ENCODE measurements around the gene TMEM156. TPM values are rescaled to one million over a fixed set of nuclear protein-coding genes. Genes with fewer than 3 reads are reported as not detected.

The TMEM156 gene
- total RNA-seq, 6 donors from 2014 or later: 0.30 to 1.8 (median 1.0) TPM; not detected in 1

DNA sequence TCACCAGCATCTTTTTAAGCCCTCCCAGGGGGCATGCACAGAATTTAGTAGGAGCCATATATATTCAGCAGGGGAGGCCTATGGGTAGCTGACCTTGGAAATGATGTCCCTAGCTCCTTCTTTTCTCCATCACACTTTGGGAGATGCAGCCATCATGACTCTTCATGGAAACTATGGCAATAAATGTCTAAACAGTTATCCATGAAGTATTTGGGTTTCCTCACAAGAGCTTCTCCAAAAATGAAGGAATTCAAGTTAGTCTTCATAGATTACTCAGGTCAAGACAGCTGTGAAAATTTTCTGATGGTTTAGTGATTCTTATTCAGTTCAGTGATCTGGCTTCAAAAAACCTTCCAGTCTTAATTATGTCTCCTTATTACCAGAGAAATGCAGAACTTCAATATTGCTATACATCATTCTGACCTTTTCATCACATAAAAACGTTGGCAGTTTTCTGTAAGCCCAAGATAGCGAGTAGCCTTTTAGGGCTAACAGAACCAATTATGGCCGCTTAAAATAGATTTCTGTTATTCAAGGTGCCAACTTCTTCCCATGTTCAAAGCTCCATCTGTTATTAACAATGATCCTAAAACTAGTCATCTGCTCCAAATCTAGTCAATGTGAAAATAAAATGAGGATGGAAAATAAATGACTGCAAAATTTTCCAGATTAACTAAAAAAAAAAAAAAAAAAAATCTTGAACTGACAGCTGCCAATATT lies 52.5 kb downstream of the TMEM156 start:
- Histone ChIP-seq H3K4me1 (no peaks in the 10 kb centered on the region), H3K9me3 (no peaks in the 10 kb centered on the region), H3K36me3 (no peaks in the 10 kb centered on the region), H3K27me3 (no peaks in the 10 kb centered on the region), H3K4me3 (no peak overlapping the region), H3K27ac (no peak overlapping the region)
- WGBS, 2 donors: 80 to 86% methylated on average over 3 of the region's 3 CpGs
- no peak for ATAC-seq (ENCODE audit: low FRiP score in 2 of 2)
- TF ChIP-seq EP300 (IDR thresholded peaks at IDR 0.05) (no peak), POLR2A (IDR thresholded peaks at IDR 0.05) (no peak), POLR2AphosphoS5 (IDR thresholded peaks at IDR 0.05) (no peak)
- TF ChIP-seq, protein P1, sequence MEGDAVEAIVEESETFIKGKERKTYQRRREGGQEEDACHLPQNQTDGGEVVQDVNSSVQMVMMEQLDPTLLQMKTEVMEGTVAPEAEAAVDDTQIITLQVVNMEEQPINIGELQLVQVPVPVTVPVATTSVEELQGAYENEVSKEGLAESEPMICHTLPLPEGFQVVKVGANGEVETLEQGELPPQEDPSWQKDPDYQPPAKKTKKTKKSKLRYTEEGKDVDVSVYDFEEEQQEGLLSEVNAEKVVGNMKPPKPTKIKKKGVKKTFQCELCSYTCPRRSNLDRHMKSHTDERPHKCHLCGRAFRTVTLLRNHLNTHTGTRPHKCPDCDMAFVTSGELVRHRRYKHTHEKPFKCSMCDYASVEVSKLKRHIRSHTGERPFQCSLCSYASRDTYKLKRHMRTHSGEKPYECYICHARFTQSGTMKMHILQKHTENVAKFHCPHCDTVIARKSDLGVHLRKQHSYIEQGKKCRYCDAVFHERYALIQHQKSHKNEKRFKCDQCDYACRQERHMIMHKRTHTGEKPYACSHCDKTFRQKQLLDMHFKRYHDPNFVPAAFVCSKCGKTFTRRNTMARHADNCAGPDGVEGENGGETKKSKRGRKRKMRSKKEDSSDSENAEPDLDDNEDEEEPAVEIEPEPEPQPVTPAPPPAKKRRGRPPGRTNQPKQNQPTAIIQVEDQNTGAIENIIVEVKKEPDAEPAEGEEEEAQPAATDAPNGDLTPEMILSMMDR (IDR thresholded peaks at IDR 0.05): no peak
- DNase-seq: no peak

DNA sequence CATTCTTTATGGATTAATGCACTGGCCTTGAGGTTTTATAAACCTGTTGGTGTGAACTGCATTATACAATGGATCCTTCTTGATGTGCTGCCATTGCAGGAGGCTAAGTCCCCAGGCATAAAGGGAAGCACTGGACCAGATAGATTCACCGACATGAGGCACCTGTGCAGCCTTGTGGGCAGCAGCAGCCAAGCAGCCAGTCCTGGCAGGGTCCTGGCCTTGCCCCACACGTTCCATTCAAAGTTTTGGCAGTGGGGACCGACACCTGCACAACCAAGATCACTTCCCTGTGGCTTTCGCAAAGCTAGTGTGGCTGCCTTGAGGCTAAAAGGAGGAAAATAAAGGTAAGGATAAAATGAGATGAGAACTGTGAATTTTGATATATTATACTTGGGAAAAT lies 53.1 kb downstream of the TMEM156 start:
- no peak overlapping the region for H3K27ac ChIP-seq
- H3K9me3 ChIP-seq: no peaks in the 10 kb centered on the region
- DNase-seq: no peak
- no peaks in the 10 kb centered on the region for H3K27me3 ChIP-seq
- no peaks in the 10 kb centered on the region for H3K36me3 ChIP-seq
- ATAC-seq (ENCODE audit: low FRiP score in 2 of 2): no peak
- 78 to 93% methylated on average over 4 of the region's 4 CpGs for WGBS, 2 donors
- TF ChIP-seq POLR2AphosphoS5 (IDR thresholded peaks at IDR 0.05) (no peak), EP300 (IDR thresholded peaks at IDR 0.05) (no peak), POLR2A (IDR thresholded peaks at IDR 0.05) (no peak)
- TF ChIP-seq, protein P1 (IDR thresholded peaks at IDR 0.05): no peak
- no peaks in the 10 kb centered on the region for H3K4me1 ChIP-seq
- no peak overlapping the region for H3K4me3 ChIP-seq

DNA sequence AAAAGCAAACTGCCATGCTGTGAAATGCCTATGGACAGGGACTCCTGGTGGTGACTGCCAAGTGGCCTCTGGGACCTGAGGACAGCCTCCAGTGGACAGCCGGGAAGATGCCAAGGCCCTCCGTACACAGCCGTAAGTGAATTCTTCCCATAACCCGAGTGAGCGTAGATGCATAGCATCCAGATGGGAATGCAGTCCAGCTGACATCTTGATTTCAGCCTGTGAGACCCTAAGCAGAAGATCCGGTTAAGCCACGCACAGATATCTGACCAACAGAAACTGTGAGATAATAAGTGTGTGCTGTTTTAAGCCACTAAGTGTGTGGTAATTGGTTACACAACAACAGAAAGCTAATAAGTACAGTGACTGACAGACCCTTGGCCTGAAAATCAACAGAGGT lies 55.9 kb downstream of the TMEM156 start:
- ATAC-seq (ENCODE audit: low FRiP score in 2 of 2) (no peak), DNase-seq (no peak)
- Histone ChIP-seq H3K4me1 (no peaks in the 10 kb centered on the region), H3K9me3 (no peaks in the 10 kb centered on the region), H3K27me3 (no peaks in the 10 kb centered on the region), H3K27ac (no peak overlapping the region), H3K4me3 (no peak overlapping the region), H3K36me3 (no peaks in the 10 kb centered on the region)
- TF ChIP-seq POLR2AphosphoS5 (IDR thresholded peaks at IDR 0.05): no peak
- no peak for TF ChIP-seq EP300 (IDR thresholded peaks at IDR 0.05)
- no peak for TF ChIP-seq POLR2A (IDR thresholded peaks at IDR 0.05)
- TF ChIP-seq, protein P1 (IDR thresholded peaks at IDR 0.05): no peak
- WGBS, 2 donors: 81 to 86% methylated on average over 7 of the region's 7 CpGs

DNA sequence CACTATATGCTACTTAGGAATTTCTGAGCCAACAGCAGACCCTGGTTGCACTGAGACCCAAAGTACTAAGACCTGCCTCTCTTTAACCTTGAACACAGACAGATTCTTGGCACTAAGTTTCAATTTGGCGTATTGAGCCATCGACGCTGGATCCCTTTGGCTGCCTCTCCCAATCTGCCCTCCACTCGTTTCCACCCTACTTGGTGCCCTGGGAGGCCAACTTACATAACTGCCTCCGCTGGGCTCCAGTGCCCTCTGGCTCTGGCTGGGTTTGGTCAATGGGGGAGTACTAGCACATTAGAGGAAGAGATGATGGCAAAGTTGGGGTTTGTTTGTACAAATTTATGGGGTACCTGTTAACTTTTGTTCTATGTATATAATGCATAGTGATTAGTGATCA lies 63.5 kb downstream of the TMEM156 start:
- Histone ChIP-seq H3K9me3 (no peaks in the 10 kb centered on the region), H3K4me3 (no peak overlapping the region), H3K4me1 (no peaks in the 10 kb centered on the region), H3K27ac (no peak overlapping the region), H3K27me3 (no peaks in the 10 kb centered on the region), H3K36me3 (no peaks in the 10 kb centered on the region)
- no peak for DNase-seq
- TF ChIP-seq POLR2AphosphoS5 (IDR thresholded peaks at IDR 0.05) (no peak), POLR2A (IDR thresholded peaks at IDR 0.05) (no peak), EP300 (IDR thresholded peaks at IDR 0.05) (no peak)
- TF ChIP-seq, protein P1 (IDR thresholded peaks at IDR 0.05): no peak
- WGBS, 2 donors: 89 to 98% methylated on average over 5 of the region's 5 CpGs
- ATAC-seq (ENCODE audit: low FRiP score in 2 of 2): no peak

All from upper lobe of left lung (tissue), 6 donors.